HG02588 (cell line): ENCODE results near the gene STT3A.

Experiments
- ATAC-seq: cut with Tn5 transposase; IDR thresholded peaks from one replicate; pipeline ENCODE4 v1.9.1; 2021; ENCODE audit warnings: mild to moderate bottlenecking, moderate library complexity; ENCODE audit not compliant: unreplicated experiment

Gene STT3A

DNA sequence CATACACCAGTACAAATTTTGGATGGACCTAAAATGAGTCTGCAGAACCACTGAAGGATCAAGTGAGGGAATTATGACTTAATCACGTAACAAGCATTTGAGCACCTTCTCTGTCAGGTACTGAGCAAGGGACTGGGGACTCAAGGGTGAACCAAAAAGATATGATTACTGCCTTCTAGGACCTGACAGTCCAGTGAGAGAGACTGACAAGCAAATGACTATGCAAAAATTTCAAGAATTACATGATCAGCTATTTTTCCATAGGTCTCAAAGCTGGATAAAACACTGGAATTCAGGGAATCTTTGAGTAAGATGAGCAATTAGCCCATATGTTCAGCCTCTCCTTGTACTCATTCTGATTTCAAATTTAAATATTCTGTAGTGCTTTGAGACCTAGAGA lies 5.2 kb upstream of the STT3A start:
- no peak for ATAC-seq

DNA sequence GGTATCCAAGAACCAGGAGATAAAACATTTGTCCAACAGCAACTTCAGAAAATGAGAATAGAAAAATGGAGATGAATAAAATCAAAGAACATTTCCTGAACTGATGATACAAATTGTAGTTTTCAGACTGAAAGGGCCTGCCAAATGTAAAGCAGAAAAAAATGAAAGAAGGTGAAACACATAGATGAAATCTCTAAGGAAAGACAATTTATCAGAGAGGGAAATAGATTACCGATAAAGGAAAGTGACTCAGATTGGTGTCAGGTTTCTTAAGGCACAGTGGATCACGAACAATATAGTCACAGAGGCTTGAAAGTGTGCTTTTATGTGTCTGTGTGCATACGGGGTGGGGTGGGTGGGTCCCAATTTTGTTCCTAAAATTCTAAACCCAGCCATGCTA lies 4.1 kb upstream of the STT3A start:
- ATAC-seq = no peak

DNA sequence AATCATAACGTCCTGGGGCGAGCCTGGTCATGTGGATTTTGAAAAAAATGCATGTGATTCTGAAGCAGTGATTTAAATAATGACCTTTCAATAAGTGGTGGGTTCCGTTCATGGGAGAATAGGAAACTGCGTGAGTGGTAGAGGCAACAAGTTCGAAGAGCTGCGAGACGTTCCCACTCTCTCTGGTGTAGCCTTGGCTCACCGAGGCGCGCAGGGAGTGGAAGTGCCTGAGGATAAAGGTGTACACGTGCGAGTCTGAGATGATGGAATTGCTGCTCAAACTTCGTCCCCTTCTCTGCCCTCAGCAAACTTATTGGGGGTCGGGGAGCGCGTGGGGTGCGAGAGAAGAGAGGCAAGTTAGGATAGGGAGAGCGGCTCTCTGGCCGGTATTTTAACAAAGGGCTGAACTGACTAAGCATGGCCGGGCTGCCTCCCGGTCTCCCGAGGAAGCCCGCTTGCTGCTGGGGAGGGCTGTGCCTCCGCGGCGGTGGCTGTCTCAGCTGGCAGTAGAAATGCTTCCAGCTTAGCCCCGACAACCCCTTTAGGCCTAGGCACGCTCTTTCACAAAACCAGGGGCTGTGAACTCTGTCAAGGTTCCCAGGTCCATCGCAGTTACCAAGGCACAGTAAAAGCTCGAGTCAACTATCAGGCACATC lies 875 bp upstream of the STT3A start:
- peak; percentile 17 for ATAC-seq

DNA sequence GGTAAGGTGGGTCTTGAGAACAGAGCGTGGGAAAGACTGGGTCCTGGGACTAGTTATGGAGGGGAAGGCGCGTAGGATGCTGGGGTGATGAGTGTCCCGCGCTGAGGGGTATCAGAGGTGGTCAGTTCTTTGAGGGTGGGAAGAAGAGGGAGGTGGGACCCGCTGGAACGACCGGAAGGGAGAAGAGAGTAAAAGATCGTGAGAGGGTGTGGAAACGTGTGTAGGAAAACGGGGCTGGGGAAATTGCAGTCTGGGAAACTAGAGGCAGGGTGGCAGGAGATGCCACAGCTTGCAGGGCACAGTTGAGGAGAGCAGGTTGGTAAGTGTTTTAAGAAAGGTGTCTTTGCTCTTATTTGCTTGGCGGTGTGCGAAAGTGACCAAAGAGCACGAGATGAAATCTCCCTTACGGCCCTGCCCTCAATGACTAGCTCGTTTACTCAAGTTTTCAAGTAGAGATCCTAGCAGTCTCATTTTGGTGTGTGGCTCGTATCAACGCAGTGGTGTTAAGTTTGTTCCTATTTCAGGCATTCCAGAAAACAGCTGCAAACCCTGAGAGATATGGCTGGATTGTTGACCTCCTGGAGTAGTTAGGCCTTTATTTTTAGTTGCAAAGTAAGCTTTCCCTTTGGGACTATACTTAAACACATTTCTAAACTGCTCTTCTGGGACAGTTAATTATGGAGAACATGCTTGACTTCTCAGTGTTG lies 615 bp downstream of the STT3A start:
- no peak for ATAC-seq

DNA sequence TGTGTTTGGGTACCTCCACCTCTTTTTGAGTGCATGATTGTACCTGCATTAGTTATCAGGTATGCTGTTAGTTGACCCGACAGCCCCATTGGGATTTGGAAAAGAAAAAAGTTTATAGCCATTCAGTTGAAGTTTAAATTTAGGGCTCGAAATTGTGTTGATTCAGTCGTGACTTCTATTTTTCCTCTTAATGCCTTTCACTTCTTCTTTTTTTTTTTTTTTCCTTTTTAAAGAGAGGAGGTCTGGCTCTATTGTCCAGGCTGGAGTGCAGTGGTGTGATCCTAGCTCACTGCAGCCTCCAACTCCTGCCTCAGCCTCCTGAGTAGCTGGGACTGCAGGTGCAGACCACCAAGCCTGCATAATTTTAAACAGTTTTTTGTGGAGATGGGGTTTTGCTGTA lies 2.3 kb downstream of the STT3A start:
- ATAC-seq = no peak

DNA sequence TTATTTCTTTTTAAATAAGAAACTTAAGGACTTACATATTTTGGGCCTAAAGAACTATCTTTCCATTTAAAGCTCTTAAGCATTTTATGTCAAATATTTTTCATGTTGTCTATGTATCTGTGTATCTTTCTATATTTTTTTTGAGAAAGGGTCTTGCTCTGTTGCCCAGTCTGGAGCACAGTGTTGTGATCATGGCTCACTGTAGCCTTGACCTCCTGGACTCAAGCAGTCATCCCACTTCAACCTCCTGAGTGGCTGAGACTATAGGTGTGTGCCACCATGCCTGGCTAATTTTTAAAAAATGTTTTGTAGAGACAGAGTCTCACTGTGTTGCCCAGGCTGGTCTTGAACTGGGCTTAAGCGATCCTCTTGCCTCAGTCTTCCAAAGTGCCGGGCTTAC lies 8.0 kb downstream of the STT3A start:
- ATAC-seq = no peak

DNA sequence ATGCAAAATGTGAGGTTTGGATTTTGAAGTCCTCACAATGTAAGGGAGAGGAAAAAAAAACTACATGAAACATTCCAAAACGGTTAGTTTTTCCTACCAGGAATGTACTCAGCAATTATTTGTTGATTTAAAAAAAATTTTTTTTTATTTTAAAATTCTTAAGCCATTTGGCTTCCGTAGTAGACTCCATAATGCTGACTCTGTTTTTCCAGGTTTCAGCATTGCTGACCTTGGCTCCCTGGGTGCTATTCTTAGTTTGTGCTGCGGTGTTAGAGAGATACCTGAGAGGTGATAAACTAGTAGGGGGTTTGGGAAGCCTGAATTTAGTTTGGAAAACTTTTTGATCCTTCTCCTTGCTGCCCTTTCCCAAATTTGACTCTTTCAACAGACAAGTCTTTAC lies 10.6 kb downstream of the STT3A start:
- ATAC-seq = no peak

DNA sequence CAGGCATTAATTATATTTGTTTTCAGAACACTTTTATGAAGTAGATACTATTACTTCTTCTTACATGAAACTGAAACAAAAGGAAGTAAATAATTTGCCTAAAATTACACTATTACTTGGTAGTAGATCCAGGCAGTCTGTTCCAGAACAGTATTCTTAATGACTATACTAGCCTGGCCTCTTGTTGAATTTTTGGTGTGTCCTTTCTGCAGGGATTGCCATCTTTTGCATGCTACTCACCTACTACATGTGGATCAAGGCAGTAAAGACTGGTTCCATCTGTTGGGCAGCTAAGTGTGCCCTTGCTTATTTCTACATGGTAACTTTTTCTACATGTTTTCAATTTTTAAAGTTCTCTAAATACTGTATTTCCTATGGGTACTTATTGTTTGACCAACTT lies 12.8 kb downstream of the STT3A start:
- no peak for ATAC-seq

DNA sequence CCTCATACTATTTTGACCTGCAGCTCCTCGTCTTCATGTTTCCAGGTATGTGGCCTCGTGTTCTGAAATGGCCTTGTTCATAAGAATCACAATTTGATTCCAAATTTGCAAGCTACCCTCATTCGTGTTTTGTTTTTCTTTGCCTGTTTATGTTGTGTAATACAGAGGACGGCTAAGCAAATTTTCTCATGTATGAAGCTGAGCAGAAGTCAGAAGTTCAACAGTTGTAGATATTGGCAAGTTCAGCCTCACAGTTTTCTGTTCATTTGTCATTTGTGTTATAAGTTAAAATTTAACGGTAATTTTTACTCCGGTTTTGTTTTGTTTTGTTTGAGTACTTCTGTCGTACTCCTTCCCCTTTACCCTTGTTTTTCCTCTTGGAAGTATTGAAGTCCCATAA lies 16.9 kb downstream of the STT3A start:
- ATAC-seq = no peak

DNA sequence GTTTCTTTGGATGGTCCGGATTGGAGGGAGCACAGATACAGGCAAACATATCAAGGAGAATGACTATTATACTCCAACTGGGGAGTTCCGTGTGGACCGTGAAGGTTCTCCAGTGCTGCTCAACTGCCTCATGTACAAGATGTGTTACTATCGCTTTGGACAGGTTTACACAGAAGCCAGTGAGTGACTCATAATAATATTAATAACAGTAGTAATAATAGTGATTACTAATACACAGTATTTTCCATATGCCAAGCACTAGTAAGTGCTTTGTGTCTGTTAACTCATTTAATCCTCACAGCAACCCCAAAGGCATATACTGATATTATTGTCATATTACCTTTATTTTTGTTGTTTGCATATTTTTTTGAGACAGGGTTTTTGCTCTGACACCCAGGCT lies 25.7 kb downstream of the STT3A start:
- ATAC-seq = no peak

DNA sequence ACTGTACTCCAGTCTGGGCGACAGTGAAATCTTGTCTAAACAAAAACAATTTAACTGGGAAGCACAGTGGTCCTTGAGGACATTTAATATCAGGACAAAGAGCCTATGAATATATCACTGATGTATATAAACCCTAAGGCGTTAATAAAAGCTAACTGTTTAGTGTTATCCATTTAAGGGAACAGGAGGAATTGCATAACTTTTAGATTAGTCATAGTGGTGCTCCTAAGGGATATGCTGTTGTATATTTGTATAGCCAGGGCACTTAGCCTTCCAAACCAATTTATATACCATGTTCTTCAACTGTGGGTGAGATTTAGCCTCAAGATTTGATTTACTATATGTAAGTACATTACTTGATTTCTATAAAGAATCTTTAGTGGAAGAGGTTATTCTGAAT lies 29.3 kb downstream of the STT3A start:
- no peak for ATAC-seq

DNA sequence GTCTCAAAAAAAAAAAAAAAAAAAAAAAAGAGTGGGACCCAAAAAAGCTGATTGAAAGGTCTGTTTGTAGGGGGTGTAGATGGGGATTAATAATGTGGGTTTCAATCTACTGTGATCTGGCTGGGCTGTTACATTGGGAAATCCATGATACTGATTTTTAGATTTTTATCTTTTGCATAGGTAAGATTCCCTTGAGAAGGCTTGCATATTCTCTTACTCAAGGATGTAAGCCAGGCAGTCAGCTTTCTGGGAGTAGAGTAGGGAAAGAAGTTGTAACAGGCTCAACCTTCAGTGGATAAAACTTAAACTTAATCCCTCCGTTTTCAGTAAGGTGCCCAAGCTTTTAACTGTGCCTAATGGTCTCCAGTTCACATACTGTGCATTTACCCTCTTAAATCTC lies 30.4 kb downstream of the STT3A start:
- ATAC-seq = no peak

DNA sequence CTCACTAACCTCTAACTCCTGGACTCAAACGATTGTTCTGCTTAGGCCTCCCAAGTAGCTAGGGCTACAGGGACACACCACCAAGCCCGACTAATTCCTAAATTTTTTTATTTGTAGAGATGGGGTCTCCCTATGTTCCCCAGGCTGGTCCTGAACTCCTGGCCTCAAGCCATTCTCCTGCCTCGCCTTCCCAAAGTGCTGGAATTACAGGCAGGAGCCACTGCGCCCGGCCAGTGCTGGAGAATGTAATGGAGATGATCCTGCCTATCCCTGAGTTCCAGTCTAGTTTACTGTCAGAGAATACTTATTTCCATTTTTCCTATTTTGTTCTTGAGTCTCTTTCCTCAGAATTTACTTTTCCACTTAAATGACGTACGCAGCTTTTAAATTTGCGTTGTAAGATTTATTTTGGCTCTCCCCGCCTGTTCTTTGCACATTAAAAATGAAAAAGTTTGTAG lies 32.1 kb downstream of the STT3A start, which contains the start of gene CHEK1:
TSS of gene CHEK1 (plus strand) at position 408 of the 458 bp plus-strand sequence. CDS start 1,606 bp downstream, outside the sequence.
- ATAC-seq = no peak

DNA sequence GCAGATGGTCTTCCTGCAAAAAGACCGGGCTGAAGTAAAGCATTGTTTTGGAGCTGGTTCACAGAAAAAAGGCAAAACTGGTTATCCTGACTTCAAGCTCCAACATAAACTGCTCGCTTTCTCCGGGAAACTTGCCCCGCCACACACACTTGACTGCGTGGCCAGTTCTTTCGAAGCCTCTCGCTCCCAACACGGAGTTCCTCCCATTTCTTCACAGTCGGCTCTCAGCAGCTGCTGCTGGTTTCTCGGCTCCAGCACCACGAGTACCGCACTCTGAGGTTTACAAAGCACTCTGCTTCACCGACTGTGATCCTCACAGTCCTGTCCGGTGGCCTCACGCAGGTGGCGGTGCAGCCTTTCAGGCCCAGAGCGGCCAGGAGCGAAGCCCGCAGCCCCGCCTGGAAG lies 32.6 kb downstream of the STT3A start:
- peak; percentile 32 for ATAC-seq

DNA sequence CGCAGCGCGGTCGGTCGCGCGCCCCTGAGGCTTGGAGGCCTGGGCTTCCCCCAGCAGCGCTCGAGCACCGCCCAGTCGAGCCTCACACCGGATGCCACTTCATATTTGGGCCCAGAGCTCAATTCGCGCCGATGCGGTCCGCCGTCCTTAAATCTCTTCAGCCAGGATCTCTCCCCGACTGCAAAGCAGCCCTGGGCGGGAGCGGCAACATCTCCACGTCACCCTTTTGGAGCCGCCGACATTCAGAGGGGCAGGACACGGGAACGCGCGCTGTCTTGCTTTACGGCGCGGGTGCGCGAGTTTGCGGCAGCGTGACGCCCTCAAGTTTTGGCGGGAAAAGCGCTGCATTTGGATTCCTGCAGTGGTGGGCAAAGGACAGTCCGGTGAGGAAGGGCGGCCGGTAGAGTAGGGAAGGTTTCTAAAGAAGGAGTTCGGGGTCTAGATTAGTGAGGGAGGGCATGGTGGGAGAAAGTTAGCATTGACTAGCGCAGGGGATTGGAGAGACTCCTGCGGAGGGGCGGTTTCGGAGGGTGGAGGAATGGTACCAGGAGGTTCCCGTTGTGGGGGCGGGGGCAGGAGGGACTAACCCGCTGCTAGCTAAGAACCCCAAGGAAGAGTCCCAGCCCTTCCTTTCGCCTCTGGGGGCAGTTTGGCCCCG lies 33.1 kb downstream of the STT3A start:
- ATAC-seq = peak; percentile 85

DNA sequence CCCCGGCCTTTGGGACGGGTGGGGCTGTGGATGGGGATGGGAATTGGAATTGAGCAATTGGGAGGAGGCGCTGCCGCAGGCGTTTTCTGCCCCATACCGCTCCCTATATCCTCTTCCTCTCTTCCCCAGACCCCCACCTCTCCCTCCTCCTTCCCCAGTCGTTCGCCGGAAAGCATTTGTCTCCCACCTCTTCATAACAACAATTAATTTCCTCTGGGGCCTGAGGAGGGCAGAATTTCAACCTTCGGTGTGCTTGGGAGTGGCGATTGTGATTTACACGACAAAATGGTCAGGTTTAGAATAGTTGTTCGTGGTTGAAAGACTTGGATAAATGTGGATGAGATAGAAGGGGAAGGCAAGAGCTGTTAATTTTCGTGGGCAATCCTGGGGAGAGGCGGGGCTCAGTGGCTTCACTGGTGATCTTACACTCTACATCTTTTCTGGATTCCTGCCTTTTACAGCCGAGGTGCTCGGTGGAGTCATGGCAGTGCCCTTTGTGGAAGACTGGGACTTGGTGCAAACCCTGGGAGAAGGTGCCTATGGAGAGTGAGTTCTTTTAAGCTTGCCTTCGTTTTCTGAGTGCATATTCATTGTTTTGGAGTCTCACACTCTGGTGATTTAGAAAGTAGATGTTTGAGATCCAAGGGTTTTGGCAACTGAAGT lies 33.8 kb downstream of the STT3A start:
- ATAC-seq = peak; percentile 23

DNA sequence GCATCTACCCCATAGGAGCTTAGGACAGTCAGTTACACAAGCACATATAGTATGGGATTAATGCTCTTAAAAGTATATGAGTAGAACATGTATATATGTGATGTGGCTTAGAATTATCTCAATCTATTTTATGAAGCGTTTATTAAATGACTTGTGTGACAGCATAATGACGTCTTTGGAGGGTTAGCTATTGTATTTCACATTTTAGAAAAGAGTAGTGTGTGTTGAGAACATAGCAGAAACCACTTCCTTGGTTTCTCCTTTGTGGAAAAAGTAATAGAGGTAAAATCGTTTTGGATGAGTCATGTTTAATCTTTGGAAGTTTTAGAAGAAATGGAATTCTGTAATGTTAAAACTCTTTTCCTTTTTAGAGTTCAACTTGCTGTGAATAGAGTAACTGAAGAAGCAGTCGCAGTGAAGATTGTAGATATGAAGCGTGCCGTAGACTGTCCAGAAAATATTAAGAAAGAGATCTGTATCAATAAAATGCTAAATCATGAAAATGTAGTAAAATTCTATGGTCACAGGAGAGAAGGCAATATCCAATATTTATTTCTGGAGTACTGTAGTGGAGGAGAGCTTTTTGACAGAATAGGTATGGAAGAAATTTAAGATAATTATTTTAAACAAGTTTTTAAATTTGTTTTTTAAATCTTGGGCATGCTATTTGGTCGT lies 34.7 kb downstream of the STT3A start:
- ATAC-seq = no peak

DNA sequence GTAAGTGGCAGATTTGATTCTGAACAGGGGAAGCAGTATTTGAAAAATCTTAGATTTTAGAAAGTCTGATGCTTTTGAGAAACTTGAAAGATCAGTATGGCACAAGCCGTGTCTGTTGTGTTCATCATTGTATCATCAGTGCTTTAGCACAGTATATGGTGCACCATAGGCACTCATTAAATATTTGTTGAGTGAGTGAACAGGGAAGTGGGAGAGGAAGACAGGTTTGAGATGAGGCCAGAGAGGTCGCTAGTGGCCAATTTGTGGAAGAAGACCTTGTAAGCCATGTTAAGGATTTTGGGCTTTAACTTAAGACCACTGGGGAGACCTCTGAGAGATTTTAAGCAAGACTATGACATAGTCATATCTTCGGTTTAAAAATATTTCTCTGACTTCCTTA lies 45.2 kb downstream of the STT3A start:
- ATAC-seq = no peak

DNA sequence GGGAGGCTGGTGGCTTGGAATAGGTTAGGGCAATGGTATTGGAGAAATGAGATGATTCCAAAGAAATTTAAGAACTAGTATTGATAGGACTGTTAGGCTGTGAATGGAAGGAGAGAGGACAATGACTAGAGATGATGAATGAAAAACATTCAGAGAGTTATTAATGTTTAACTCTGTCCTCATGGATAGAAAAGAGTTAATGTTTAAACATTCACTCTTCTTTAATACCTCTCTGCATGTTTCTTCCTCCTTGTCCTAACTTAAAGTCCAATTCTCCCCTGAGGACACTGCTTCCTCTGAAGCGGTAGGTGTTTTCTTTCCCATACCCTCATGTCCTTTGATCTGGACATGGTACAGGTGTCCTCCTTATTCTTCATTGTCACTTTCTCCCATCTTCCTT lies 45.7 kb downstream of the STT3A start:
- ATAC-seq = no peak

DNA sequence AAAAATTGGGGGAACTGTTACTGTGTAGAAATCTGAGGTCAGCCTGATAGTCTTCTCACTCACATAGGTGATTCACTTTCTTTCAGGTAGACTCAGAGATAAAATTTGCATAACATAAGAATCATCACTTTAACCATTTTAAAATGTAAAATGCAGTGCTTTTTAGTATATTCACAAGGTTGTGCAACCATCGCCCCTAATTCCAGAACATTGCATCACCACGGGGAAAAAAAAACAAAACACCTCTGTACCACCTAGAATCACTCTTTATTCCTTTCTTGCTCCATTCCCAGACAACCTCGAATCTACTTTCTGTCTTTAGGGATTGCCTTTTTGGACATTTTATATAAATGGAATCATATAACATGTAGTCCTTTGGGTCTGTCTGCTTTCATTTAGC lies 53.2 kb downstream of the STT3A start:
- ATAC-seq = no peak
